ENCODE data around the gene LPA.

Gene LPA

DNA sequence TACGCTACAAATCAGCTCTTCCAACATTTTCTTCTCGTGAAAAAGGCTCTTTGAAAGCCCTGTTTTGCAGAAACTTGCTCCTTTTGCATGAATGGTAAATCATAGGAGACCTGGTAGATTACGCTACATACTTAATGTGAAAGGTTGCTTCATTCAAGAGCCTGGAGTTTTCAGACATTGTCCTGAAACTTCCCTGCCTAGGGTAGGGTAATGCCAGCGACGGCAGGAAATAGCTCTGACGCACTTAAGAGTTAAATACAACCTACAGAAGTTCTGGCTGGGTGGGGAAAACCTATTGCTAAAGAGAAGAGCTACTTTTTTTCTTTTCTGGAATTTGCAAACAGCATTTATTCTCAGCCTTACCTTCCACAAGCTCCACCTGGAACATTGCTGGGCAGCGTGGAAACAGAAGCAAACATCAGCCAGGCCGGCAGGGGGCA is 144.5 kb downstream of the LPA start:
- H3K27me3 ChIP-seq (replicated peaks; ENCODE audit: control insufficient read depth, insufficient read depth, low read length, poor library complexity, severe bottlenecking), result no peaks in the 10 kb centered on the region
- H3K4me3 ChIP-seq (ENCODE audit: insufficient read depth, low read depth, low read length, poor library complexity, severe bottlenecking), result peak overlapping the region; percentile 56
- H3K4me1 ChIP-seq (ENCODE audit: control insufficient read depth, insufficient read depth, low read length, poor library complexity, severe bottlenecking), result peaks cover 16% of the 10 kb centered on the region
- DNase-seq, result no peak
- H3K9me3 ChIP-seq (ENCODE audit: control insufficient read depth, low read length), result no peaks in the 10 kb centered on the region
- H3K27ac ChIP-seq (ENCODE audit: insufficient read depth, low read length, poor library complexity, severe bottlenecking), result peak overlapping the region; percentile 57
- no peaks in the 10 kb centered on the region for H3K36me3 ChIP-seq (ENCODE audit: control insufficient read depth, insufficient read depth, low read length)

DNA sequence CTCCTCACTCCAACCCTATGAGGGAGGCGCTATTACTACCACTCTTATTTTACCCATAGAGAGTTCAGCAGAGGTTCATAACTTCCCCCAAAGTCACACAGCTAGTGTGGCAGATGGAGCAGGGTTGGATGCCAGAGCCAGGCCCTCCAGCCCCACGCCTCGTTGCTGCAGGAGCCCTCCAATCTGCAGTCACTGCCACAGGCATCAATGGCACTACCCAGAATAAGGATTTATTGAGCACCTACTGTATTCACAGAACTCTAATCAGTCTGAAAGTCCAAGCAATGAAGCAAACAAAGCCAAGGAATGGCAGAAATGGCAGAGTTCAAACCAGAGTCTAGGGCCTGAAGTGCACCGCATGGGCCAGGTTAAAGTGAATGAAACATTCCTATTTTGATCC is 144.9 kb downstream of the LPA start:
- Histone ChIP-seq H3K4me3 (ENCODE audit: insufficient read depth, low read depth, low read length, poor library complexity, severe bottlenecking) (no peak overlapping the region), H3K4me1 (ENCODE audit: control insufficient read depth, insufficient read depth, low read length, poor library complexity, severe bottlenecking) (peaks cover 16% of the 10 kb centered on the region), H3K36me3 (ENCODE audit: control insufficient read depth, insufficient read depth, low read length) (no peaks in the 10 kb centered on the region), H3K27ac (ENCODE audit: insufficient read depth, low read length, poor library complexity, severe bottlenecking) (no peak overlapping the region), H3K27me3 (replicated peaks; ENCODE audit: control insufficient read depth, insufficient read depth, low read length, poor library complexity, severe bottlenecking) (no peaks in the 10 kb centered on the region), H3K9me3 (ENCODE audit: control insufficient read depth, low read length) (no peaks in the 10 kb centered on the region)
- DNase-seq, result no peak

DNA sequence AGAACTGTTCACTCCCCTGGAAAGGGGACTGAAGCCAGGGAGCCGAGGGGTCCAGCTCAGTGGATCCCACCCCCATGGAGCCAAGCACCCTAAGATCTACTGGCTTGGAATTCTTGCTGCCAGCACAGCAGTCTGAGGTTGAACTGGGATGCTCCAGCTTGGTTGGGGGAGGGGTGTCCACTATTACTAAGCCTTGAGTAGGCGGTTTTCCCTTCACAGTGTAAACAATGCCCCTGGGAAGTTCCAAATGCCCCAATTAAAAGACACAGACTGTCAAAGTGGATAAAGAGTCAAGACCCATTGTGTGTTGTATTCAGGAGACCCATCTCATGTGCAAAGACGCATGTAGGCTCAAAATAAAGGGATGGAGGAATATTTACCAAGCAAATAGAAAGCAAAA is 150.2 kb downstream of the LPA start:
- H3K4me1 ChIP-seq (ENCODE audit: control insufficient read depth, insufficient read depth, low read length, poor library complexity, severe bottlenecking), result no peaks in the 10 kb centered on the region
- no peaks in the 10 kb centered on the region for H3K9me3 ChIP-seq (ENCODE audit: control insufficient read depth, low read length)
- DNase-seq, result no peak
- H3K4me3 ChIP-seq (ENCODE audit: insufficient read depth, low read depth, low read length, poor library complexity, severe bottlenecking), result no peak overlapping the region
- H3K36me3 ChIP-seq (ENCODE audit: control insufficient read depth, insufficient read depth, low read length), result no peaks in the 10 kb centered on the region
- no peaks in the 10 kb centered on the region for H3K27me3 ChIP-seq (replicated peaks; ENCODE audit: control insufficient read depth, insufficient read depth, low read length, poor library complexity, severe bottlenecking)
- no peak overlapping the region for H3K27ac ChIP-seq (ENCODE audit: insufficient read depth, low read length, poor library complexity, severe bottlenecking)

DNA sequence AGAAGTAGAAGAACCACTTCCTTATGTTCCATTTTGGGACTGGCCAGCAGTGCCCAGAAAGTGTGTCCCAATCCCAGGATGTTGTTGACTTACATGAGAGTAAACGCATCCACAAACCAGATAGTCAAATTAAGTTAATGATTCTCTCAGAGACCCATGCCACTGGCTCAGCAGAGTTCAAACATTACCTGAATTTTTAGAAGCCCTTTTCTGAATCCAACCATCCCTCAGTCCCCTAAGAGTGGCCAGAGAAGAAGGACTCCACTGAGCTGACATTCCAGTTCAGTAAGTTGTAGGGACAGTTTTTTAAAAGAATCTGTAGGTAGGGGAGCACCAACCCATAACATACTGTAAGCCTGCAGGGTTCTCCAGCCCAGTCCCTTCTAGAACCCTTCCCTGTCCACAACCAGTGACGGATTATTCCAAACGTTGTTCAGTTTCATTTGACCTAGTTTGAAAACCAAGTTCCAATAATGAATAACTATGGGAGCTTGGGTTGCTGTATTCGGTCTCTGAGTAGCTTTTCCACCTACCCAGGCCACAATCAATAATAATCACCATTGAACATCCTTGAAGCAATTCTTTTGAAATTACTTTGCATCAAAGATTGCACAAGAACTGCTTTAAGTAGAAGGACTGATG is 153.0 kb downstream of the LPA start:
- H3K36me3 ChIP-seq (ENCODE audit: control insufficient read depth, insufficient read depth, low read length), result no peaks in the 10 kb centered on the region
- no peaks in the 10 kb centered on the region for H3K27me3 ChIP-seq (replicated peaks; ENCODE audit: control insufficient read depth, insufficient read depth, low read length, poor library complexity, severe bottlenecking)
- H3K9me3 ChIP-seq (ENCODE audit: control insufficient read depth, low read length), result no peaks in the 10 kb centered on the region
- no peaks in the 10 kb centered on the region for H3K4me1 ChIP-seq (ENCODE audit: control insufficient read depth, insufficient read depth, low read length, poor library complexity, severe bottlenecking)
- no peak overlapping the region for H3K4me3 ChIP-seq (ENCODE audit: insufficient read depth, low read depth, low read length, poor library complexity, severe bottlenecking)
- no peak for DNase-seq
- H3K27ac ChIP-seq (ENCODE audit: insufficient read depth, low read length, poor library complexity, severe bottlenecking), result no peak overlapping the region

DNA sequence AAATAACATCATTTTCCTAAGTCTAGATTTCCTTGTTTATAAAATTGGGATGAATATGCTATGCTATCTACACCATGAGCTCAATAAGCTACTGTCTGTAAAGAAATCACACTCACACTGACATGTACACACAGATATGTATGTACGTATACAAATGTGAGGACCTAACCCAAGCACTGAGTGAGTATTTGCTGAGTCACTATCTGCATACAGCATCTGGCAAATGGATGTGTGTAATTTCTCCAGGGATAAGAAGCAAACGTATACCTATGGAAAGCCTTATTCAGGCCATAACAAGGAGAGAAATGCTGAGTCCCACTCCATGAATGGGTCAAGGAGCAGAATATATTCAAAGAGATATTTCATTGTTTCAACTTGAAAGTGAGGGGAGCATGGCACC is 153.9 kb downstream of the LPA start:
- no peak for DNase-seq
- no peaks in the 10 kb centered on the region for H3K36me3 ChIP-seq (ENCODE audit: control insufficient read depth, insufficient read depth, low read length)
- no peaks in the 10 kb centered on the region for H3K27me3 ChIP-seq (replicated peaks; ENCODE audit: control insufficient read depth, insufficient read depth, low read length, poor library complexity, severe bottlenecking)
- H3K27ac ChIP-seq (ENCODE audit: insufficient read depth, low read length, poor library complexity, severe bottlenecking), result no peak overlapping the region
- no peaks in the 10 kb centered on the region for H3K9me3 ChIP-seq (ENCODE audit: control insufficient read depth, low read length)
- no peak overlapping the region for H3K4me3 ChIP-seq (ENCODE audit: insufficient read depth, low read depth, low read length, poor library complexity, severe bottlenecking)
- no peaks in the 10 kb centered on the region for H3K4me1 ChIP-seq (ENCODE audit: control insufficient read depth, insufficient read depth, low read length, poor library complexity, severe bottlenecking)

DNA sequence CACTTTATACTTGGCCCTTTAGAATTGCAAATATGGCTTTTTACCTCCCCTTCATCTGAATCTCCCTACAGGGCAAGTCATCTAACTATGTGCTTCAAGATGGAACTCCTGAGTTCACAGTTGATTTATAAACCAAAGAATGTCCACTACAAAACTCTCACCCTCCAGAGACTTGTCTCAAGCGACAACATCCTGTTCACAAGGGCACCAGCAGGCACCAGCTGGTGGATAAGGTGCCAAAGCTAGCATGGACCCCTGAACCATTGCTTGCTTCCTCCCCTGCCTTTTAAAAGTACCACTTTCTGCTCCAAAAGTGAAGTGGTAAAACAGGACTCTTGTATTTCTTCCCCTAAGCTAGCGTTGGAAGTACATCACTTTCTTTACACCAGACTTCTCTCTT is 154.5 kb downstream of the LPA start:
- H3K36me3 ChIP-seq (ENCODE audit: control insufficient read depth, insufficient read depth, low read length), result no peaks in the 10 kb centered on the region
- no peak for DNase-seq
- H3K4me1 ChIP-seq (ENCODE audit: control insufficient read depth, insufficient read depth, low read length, poor library complexity, severe bottlenecking), result no peaks in the 10 kb centered on the region
- H3K27me3 ChIP-seq (replicated peaks; ENCODE audit: control insufficient read depth, insufficient read depth, low read length, poor library complexity, severe bottlenecking), result no peaks in the 10 kb centered on the region
- H3K9me3 ChIP-seq (ENCODE audit: control insufficient read depth, low read length), result no peaks in the 10 kb centered on the region
- H3K4me3 ChIP-seq (ENCODE audit: insufficient read depth, low read depth, low read length, poor library complexity, severe bottlenecking), result no peak overlapping the region
- H3K27ac ChIP-seq (ENCODE audit: insufficient read depth, low read length, poor library complexity, severe bottlenecking), result no peak overlapping the region

DNA sequence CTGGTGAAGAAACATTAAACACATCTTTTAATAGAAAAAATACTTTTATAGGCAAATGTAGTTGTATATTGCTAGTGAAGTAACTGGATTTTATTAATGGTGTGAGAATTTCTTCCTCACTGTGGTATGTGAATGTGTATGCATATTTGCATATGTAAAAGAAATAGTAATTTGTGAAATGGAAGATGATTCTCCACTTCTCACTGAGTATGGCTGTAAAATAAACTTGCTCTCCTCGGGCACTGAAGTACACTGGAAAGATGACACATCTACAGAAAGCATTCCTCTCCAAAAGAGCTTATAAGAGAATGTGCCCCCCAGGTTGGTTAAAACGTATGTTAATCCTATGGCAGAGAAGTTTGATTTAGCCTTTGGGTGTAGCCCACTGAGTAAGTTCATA is 155.5 kb downstream of the LPA start:
- Histone ChIP-seq H3K27me3 (replicated peaks; ENCODE audit: control insufficient read depth, insufficient read depth, low read length, poor library complexity, severe bottlenecking) (no peaks in the 10 kb centered on the region), H3K27ac (ENCODE audit: insufficient read depth, low read length, poor library complexity, severe bottlenecking) (no peak overlapping the region), H3K9me3 (ENCODE audit: control insufficient read depth, low read length) (no peaks in the 10 kb centered on the region), H3K4me3 (ENCODE audit: insufficient read depth, low read depth, low read length, poor library complexity, severe bottlenecking) (no peak overlapping the region), H3K36me3 (ENCODE audit: control insufficient read depth, insufficient read depth, low read length) (no peaks in the 10 kb centered on the region), H3K4me1 (ENCODE audit: control insufficient read depth, insufficient read depth, low read length, poor library complexity, severe bottlenecking) (no peaks in the 10 kb centered on the region)
- DNase-seq, result no peak

DNA sequence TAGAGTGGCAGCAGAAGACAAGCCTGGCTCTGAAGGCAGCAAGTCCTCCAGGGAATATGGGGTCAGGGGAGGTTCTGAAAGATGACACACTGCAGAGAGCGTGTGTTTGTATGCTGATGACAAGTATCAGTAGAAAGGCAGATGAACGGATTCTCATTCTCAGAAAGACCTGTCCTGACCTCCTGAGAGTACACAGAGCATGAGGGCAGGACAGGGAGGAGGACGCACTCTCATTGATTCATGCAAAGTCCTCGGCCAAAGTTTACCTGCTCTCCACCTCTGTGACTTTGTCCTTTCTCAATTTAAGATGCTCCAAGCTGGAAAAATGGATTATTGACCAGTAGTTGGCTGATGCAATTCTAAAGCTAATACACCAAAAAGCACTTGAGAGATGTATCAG is 156.7 kb downstream of the LPA start:
- no peaks in the 10 kb centered on the region for H3K4me1 ChIP-seq (ENCODE audit: control insufficient read depth, insufficient read depth, low read length, poor library complexity, severe bottlenecking)
- H3K27ac ChIP-seq (ENCODE audit: insufficient read depth, low read length, poor library complexity, severe bottlenecking), result no peak overlapping the region
- no peaks in the 10 kb centered on the region for H3K27me3 ChIP-seq (replicated peaks; ENCODE audit: control insufficient read depth, insufficient read depth, low read length, poor library complexity, severe bottlenecking)
- no peaks in the 10 kb centered on the region for H3K9me3 ChIP-seq (ENCODE audit: control insufficient read depth, low read length)
- no peaks in the 10 kb centered on the region for H3K36me3 ChIP-seq (ENCODE audit: control insufficient read depth, insufficient read depth, low read length)
- no peak overlapping the region for H3K4me3 ChIP-seq (ENCODE audit: insufficient read depth, low read depth, low read length, poor library complexity, severe bottlenecking)
- DNase-seq, result no peak

DNA sequence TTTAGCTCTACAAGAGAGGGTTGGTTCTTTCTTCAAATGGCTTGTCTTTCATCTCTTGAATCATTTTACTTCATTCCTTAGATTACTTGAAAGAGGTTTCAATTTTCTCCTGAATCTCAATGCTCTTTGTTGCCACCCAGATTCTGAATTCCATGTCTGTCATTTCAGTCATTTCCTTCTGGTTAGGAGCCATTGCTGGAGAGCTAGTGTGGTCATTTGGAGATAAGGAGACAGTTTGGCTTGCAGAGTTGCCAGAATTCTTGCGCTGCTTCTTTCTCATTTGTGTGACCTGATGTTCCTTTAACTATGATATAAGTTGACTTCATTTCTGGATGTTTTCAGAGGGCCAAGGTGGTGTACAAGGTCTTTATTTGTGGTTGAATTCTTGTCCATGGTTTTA is 158.1 kb downstream of the LPA start:
- H3K36me3 ChIP-seq (ENCODE audit: control insufficient read depth, insufficient read depth, low read length), result no peaks in the 10 kb centered on the region
- no peaks in the 10 kb centered on the region for H3K27me3 ChIP-seq (replicated peaks; ENCODE audit: control insufficient read depth, insufficient read depth, low read length, poor library complexity, severe bottlenecking)
- DNase-seq, result no peak
- no peak overlapping the region for H3K4me3 ChIP-seq (ENCODE audit: insufficient read depth, low read depth, low read length, poor library complexity, severe bottlenecking)
- H3K9me3 ChIP-seq (ENCODE audit: control insufficient read depth, low read length), result no peaks in the 10 kb centered on the region
- H3K4me1 ChIP-seq (ENCODE audit: control insufficient read depth, insufficient read depth, low read length, poor library complexity, severe bottlenecking), result no peaks in the 10 kb centered on the region
- H3K27ac ChIP-seq (ENCODE audit: insufficient read depth, low read length, poor library complexity, severe bottlenecking), result no peak overlapping the region

DNA sequence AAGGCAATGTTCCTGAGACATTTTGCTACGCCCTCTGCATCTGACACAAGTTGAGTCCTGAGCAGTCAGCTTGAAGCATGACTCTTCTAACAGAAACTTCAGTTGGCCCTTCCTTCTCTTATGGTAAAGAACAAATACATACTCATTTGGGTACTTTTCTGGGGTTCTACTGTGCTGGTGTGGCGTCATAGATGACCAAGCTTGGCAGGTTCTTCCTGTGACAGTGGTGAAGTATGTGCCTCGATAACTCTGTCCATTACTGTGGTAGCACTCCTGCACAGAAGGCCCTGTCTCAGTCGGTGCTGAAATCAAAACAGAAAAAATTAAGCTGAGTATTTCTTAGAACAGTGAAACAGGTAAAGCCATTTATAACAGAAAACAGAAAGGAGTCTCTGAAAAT is 163.4 kb downstream of the LPA start:
- Histone ChIP-seq H3K4me1 (ENCODE audit: control insufficient read depth, insufficient read depth, low read length, poor library complexity, severe bottlenecking) (no peaks in the 10 kb centered on the region), H3K9me3 (ENCODE audit: control insufficient read depth, low read length) (no peaks in the 10 kb centered on the region), H3K27me3 (replicated peaks; ENCODE audit: control insufficient read depth, insufficient read depth, low read length, poor library complexity, severe bottlenecking) (no peaks in the 10 kb centered on the region), H3K4me3 (ENCODE audit: insufficient read depth, low read depth, low read length, poor library complexity, severe bottlenecking) (no peak overlapping the region), H3K27ac (ENCODE audit: insufficient read depth, low read length, poor library complexity, severe bottlenecking) (no peak overlapping the region), H3K36me3 (ENCODE audit: control insufficient read depth, insufficient read depth, low read length) (peaks cover 12% of the 10 kb centered on the region)
- DNase-seq, result no peak
